Measurements from ENCODE around the gene EPN1. TPM values are rescaled to one million over a fixed set of nuclear protein-coding genes. Genes with fewer than 3 reads are reported as not detected.

Gene EPN1
- total RNA-seq, 2 donors from 2014 or later: 179 to 187 TPM

DNA sequence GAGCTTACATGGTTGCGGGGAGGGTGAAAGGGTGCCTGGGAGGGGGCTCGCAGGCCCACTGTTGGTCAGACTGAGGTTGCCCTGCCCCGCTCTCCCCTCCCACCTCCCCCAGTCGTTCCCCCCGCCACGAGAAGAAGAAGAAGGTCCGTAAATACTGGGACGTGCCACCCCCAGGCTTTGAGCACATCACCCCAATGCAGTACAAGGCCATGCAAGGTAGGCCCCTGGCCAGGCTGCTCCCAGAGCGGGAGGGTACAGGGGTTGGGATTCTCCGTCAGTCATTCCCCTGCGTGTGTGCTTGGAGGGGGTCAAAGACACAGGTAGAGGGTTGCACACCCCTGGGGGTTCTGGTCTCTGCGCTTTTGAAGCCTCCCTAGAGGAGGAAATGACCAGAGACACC is 14.6 kb upstream of the EPN1 start:
- Histone ChIP-seq H3K4me1 (peaks cover 0 to 48% of the 10 kb centered on the region in 2 donors), H3K27ac (no peak overlapping the region), H3K36me3 (peaks cover 54% of the 10 kb centered on the region), H3K4me3 (no peak overlapping the region), H3K9me3 (no peaks in the 10 kb centered on the region), H3K27me3 (no peaks in the 10 kb centered on the region)
- TF ChIP-seq, protein P1, sequence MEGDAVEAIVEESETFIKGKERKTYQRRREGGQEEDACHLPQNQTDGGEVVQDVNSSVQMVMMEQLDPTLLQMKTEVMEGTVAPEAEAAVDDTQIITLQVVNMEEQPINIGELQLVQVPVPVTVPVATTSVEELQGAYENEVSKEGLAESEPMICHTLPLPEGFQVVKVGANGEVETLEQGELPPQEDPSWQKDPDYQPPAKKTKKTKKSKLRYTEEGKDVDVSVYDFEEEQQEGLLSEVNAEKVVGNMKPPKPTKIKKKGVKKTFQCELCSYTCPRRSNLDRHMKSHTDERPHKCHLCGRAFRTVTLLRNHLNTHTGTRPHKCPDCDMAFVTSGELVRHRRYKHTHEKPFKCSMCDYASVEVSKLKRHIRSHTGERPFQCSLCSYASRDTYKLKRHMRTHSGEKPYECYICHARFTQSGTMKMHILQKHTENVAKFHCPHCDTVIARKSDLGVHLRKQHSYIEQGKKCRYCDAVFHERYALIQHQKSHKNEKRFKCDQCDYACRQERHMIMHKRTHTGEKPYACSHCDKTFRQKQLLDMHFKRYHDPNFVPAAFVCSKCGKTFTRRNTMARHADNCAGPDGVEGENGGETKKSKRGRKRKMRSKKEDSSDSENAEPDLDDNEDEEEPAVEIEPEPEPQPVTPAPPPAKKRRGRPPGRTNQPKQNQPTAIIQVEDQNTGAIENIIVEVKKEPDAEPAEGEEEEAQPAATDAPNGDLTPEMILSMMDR (IDR thresholded peaks at IDR 0.05): no peak
- DNase-seq (ENCODE audit: low spot score): no peak

DNA sequence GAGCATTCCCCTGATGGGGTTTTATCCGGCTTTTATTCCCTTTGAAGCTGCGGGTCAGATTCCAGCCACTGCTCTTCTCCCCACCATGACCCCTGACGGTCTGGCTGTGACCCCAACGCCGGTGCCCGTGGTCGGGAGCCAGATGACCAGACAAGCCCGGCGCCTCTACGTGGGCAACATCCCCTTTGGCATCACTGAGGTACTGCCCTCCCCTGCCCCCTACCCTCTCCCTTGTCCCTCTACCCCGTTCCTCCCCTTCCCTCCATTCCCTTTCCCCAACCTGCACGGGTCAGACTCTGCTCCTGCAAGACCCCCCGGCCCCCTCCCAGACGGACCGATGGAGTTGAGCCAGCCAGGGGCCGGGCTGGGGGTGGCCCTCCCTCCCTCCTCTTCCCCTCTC is 14.0 kb upstream of the EPN1 start:
- peaks cover 60% of the 10 kb centered on the region for H3K36me3 ChIP-seq
- H3K4me3 ChIP-seq: no peak overlapping the region
- no peak overlapping the region for H3K27ac ChIP-seq
- H3K27me3 ChIP-seq: no peaks in the 10 kb centered on the region
- no peak for DNase-seq (ENCODE audit: low spot score)
- H3K9me3 ChIP-seq: no peaks in the 10 kb centered on the region
- peaks cover 0 to 43% of the 10 kb centered on the region in 2 donors for H3K4me1 ChIP-seq
- TF ChIP-seq, protein P1 (IDR thresholded peaks at IDR 0.05): no peak

- H3K36me3 ChIP-seq: peaks cover 69% of the 10 kb centered on the region
- DNase-seq (ENCODE audit: low spot score): no peak
- no peaks in the 10 kb centered on the region for H3K9me3 ChIP-seq
- H3K27me3 ChIP-seq: no peaks in the 10 kb centered on the region
- TF ChIP-seq, protein P1 (IDR thresholded peaks at IDR 0.05): no peak
- no peak overlapping the region for H3K27ac ChIP-seq
- H3K4me3 ChIP-seq: no peak overlapping the region
- peaks cover 0 to 34% of the 10 kb centered on the region in 2 donors for H3K4me1 ChIP-seq
These were observed 13.2 kb upstream of the EPN1 start for GRCh38 chr19:55661826-55662225.

DNA sequence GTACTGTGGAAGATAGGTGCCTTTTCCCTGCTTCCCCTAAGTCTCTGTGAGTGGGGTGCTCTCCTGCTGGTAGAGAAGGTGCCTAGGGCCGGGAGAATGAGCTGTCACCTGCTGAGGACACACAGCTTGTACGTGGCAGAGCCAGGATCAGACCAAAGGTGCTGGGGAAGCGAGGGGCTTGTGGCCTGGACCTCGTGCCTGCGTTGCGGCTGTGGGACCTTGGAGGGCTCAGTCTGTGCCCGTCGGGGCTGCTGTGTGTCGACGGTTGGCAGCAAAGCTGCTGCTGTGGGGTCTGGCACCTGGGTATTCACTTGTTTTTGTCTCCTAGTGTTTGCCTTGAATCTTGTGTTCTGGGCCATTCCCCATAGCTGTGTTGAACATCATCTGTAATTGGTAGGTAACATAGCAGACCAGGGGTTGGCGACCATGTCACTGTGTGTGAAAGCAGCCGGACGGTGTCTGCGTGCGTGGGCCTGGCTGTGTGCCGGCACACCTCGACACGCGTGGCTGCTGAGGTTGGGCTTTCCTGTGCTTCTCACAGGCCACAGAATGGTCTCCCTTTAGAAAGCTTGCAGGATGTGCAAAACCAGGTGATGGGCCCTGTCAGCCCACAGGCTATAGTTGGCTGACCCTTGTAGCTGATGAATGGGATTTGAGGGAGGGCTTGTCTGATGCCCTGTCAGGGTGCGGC is 11.0 kb upstream of the EPN1 start:
- no peak overlapping the region for H3K27ac ChIP-seq

DNA sequence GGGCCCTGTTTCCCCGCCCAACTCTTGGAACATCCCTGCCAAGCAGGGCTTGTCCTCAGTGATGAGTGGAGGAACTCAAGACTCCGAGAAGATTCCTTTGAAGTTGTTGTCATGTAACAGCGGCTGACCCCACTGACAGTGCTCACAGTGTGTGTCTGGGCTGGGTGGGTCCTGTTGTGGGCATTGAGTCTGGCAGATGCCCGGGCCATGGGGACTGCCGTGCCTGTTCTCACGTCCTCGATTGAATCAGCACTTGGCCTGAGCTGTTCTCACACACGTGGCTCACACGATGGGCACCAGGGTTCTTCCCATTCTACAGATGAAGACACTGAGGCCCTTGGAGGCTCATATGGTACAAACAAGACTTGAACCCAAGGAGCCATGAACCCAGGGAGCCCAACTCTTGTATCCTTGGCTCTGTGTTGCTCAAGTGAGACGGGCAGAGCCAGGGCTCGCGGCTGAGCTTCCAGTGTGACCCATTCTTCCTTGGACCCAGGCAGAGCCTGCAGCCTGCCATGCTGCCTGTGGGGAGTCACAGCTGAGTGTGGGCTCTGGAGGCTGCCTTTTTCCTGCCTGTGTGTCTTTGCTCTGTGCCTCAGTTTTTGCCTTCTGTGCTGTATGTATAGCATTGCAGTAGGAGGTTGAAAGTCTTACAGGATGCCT is 8.6 kb upstream of the EPN1 start:
- Histone ChIP-seq H3K9me3 (no peaks in the 10 kb centered on the region), H3K4me3 (no peak overlapping the region), H3K36me3 (peaks cover 89% of the 10 kb centered on the region), H3K4me1 (peaks cover 0 to 4% of the 10 kb centered on the region in 2 donors), H3K27ac (no peak overlapping the region), H3K27me3 (no peaks in the 10 kb centered on the region)
- DNase-seq (ENCODE audit: low spot score): no peak
- TF ChIP-seq, protein P1 (IDR thresholded peaks at IDR 0.05): no peak

More for the DNA sequence above, 11.0 kb upstream of the EPN1 start:
- no peaks in the 10 kb centered on the region for H3K9me3 ChIP-seq
- no peaks in the 10 kb centered on the region for H3K27me3 ChIP-seq
- no peak for DNase-seq (ENCODE audit: low spot score)
- peaks cover 0 to 13% of the 10 kb centered on the region in 2 donors for H3K4me1 ChIP-seq
- TF ChIP-seq, protein P1 (IDR thresholded peaks at IDR 0.05): no peak
- no peak overlapping the region for H3K4me3 ChIP-seq
- H3K36me3 ChIP-seq: peaks cover 90% of the 10 kb centered on the region
